Stimulated activated CD4-positive, alpha-beta T cell treated with anti-CD3 and anti-CD28 coated beads, Interleukin-12 subunit alpha, Interleukin-12 subunit beta, amount 100 ng/mL, for 24 hours (primary cell): ENCODE data around the gene MIGA2.
A peak's percentile ranks its signal among the peaks of the same experiment; 100 is the strongest.

Experiments used
- DNase-seq, 2 experiments: peaks; one replicate each; pipeline ENCODE4 v3.0.0-alpha.2; 2020; ENCODE audit warnings: low read depth in 2 of 2

The MIGA2 gene

DNA sequence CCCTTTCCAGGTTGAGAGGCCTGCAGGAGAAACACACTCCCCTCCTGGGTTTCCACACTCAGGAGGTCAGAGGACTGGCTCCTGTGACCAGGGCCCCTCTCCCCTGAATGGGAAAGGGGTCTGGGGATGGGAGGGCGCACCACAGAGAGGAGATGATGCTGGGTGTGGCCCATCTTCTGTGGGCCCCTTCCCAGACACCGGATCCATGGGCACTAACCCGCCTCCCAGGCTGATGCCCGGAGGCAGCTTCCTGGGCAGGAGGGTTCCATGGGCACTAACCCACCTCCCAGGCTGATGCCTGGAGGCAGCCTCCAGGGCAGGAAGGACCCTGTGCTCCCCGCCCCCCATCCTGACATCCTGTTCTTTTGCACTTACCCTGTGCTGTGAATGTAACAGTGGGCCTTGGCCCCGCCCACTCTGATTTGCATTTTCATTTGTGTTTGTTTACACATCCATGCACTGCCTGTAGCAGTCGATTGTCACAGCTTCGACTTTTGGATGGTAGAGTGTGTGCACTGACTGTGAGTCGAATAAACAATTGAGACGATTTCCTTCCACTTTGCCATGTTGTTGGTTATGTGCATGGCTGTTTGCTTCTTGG, 35.2 kb downstream of the MIGA2 start:
- no peak for DNase-seq

- DNase-seq: no peak
Observed at GRCh38 chr9:129072171-129072570, 35.7 kb downstream of the MIGA2 start.

GRCh38 chr9:129073404-129073803, 37.0 kb downstream of the MIGA2 start:
- DNase-seq: no peak

DNA sequence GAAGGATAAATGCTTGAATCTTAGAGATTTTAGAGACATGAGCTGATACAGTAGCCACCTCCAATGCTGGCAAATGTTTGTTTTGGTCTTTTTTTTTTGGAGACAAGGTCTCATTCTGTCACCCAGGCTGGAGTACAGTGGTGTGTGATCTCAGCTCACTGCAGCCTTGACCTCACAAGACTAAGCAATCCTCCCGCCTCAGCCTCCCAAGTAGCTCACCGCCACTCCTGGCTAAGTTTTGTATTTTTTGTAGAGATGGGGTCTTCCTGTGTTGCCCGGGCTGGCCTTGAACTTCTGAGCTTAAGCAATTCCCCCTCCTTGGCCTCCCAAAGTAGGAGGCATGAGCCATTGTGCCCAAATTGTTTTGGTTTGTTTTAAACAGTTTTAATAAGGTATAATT, 37.7 kb downstream of the MIGA2 start:
- no peak for DNase-seq

DNA sequence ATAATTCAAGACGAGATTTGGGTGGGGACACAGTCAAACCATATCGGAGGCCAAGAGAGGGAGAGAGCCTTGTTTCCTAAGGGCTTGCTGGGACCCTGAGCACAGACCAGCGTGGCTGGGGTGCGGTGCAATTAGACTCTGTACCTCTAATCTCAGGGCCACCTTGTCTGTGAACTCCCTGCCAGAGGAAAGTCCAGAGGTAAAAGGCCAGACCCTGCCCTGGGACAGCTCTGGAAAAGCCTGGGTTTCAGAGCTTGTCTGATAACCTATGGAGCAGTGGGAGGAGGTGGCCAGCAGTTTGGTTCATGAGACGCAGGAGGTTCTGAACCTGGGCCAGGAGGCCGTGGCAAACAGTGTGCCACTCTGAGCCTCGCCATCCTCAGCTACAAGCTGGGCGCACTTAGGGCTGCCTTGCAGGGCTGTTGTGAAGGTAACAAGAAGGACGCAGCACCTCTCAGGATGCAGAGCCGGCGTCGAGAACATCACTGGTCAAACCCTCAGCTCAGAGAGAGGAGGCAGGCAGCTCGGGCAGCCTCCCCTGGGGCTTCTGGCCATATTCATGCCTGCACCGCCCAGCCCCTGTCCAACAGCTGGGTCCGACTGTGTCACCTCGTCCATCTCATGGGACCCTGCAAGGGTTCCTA, 39.7 kb downstream of the MIGA2 start:
- DNase-seq: no peak

- DNase-seq: no peak
Observed at GRCh38 chr9:129076640-129077037, 40.2 kb downstream of the MIGA2 start.

- DNase-seq: no peak
Observed at GRCh38 chr9:129077236-129077635, 40.8 kb downstream of the MIGA2 start.

- DNase-seq: no peak
Observed at GRCh38 chr9:129078691-129079503, 42.5 kb downstream of the MIGA2 start.

GRCh38 chr9:129079829-129080228, 43.4 kb downstream of the MIGA2 start:
- no peak for DNase-seq

- DNase-seq: no peak
Observed at GRCh38 chr9:129080298-129080600, 43.8 kb downstream of the MIGA2 start.

DNA sequence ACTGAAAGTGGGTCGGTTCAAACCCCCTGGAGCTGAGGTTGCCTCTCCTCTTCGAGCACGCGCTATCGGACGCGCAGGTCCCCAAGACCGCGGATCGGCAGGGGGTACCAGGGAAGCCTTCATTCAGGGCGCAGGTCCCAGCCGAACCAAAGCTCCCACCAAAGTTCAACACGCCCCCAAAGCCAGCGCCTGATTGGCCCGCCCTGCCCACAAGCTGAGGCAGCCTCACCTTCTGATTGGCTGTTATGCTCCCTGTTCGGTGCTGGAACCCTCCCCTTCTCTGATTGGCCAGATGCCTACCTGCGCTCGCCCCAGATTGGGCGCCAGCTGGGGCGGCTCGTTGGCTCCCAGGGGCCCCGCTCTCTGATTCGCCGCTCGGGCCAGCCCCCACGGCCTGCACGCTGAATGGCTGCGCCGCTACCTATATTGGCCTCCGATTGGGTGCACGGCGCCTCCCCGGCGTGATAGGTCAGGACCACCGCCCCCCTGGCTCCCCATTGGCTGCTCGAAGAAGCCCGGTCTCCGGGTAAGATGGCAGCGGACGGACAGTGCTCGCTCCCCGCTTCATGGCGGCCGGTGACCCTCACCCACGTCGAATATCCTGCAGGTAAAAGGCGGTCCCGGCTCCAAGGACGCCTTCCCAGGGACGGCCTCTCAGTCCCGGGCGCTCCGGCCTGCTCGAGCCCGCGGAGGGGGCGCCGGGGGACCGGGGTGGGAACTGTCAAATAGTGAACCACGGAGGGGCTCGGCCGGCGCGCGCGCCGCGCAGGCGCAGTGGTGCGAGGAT, 44.4 kb downstream of the MIGA2 start, which contains the start of gene DOLPP1:
DOLPP1 (plus strand) TSS at position 511 of the 787 bp plus-strand sequence; CDS start at position 532, 21 bp downstream.
- DNase-seq: peak; percentile 97 to 98

DNA sequence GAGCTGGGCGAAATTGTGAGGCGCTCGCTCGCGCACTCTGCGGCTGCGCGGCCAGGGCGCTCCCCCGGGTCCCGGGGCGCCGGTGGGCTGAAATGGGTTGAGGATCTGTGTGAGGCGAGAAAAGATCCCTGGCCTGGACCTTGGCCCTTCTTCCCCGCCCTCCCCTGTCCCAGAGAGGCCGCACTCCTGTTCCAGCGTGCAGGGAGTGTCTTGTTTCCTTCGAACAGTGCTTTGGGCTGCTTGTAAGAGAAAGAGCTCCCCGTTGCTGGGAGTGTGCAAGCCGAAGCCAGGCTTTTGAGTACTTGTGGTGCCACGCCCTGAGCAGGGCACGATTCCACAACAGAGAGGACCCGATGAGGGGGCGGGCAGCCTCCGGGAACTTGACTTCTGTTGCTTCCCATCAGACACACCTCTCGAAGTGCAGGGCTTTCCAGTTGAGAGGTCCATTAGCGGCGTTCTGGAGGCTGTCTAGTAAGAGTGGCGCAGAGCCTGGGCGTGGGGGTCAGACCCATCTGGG, 45.0 kb downstream of the MIGA2 start:
- peak; percentile 9 to 16 for DNase-seq

- no peak for DNase-seq
Observed at GRCh38 chr9:129084087-129084486, 47.7 kb downstream of the MIGA2 start.

- no peak for DNase-seq
Observed at GRCh38 chr9:129089246-129089645, 52.8 kb downstream of the MIGA2 start.

DNA sequence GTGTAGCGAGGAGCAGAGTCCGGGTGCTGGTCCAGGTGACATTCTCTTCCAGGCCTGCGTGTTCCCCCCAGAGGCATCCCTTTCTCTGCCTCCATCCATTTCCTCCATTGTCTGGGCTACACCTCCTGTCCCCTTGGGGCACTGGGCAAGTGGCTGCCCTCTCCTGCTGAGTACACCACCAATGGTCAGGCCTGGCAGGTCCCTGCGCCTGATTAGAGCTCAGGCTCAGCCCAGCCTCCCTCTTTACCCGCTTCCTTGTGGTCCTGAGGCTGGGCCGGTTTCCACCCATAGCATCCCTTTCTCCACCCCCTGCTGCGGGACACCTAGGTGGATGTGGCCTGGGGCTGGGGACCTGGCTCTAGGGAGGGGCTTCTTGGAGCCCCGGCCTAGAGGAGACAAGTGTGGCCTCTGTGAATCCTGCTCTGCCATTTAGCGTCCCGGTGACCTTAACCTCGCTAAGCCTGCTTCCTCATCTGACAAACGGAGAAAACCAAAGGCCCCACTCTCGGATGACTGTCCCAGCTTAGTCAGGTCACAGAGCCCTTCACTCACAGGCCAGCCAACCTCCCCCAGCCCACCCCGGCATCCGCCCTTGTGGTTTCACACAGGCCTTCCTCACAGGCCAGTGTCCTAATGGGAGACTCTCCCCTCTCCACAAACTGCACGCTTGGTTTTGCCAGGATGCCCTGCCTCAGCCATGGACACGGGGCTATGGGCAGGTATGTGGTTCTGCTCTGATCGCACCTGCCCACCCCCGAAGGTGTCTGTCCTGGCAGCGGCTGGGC, 57.4 kb downstream of the MIGA2 start:
- no peak for DNase-seq

- no peak for DNase-seq
Observed at GRCh38 chr9:129094387-129095169, 58.2 kb downstream of the MIGA2 start.

- DNase-seq: no peak
Observed at GRCh38 chr9:129095170-129095667, 58.8 kb downstream of the MIGA2 start.

DNA sequence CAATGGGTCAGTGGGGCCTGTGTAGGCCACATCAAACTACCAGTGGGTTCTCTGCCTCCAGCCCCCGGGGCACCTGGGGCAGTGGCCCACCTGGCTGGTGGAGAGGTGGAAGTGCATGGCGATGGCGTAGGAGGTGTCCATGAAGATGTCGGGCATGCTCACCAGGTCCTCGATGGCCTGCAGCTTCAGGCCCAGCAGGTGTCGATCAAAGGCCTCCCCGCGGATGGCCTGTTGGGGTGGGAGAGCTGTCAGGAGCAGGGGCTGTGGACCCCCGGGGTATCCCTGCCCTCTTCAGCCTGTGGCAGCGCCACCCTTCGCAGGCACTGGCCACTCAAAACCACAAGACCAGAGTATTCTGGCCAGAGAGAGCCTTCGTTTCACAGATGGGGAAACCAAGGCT, 59.5 kb downstream of the MIGA2 start:
- no peak for DNase-seq

- DNase-seq: no peak
Observed at GRCh38 chr9:129097671-129098306, 61.4 kb downstream of the MIGA2 start.

GRCh38 chr9:129098328-129098727, 61.9 kb downstream of the MIGA2 start:
- DNase-seq: no peak
